ENCODE data around the gene PLXNA4.

Gene PLXNA4

GRCh38 chr7:132125872-132126595 is 450.2 kb downstream of the PLXNA4 start:
- Histone ChIP-seq H3K9ac (ENCODE audit: low read length) (no peak overlapping the region), H3K4me3 (ENCODE audit: low read length) (no peak overlapping the region), H3K4me1 (ENCODE audit: low read length) (no peaks in the 10 kb centered on the region), H3K27me3 (ENCODE audit: low read depth, low read length) (peaks cover 31% of the 10 kb centered on the region), H4K20me1 (ENCODE audit: insufficient read depth, low read length) (no peaks in the 10 kb centered on the region), H3K9me3 (ENCODE audit: insufficient read depth, low read length) (no peaks in the 10 kb centered on the region), H3K4me2 (ENCODE audit: low read length) (no peak overlapping the region), H3K36me3 (replicated peaks; ENCODE audit: low read depth, low read length) (no peaks in the 10 kb centered on the region), H2AFZ (ENCODE audit: low read depth, low read length) (no peak overlapping the region), H3K27ac (ENCODE audit: low read length) (no peak overlapping the region), H3K79me2 (ENCODE audit: low read length) (no peaks in the 10 kb centered on the region)
- TF ChIP-seq EZH2phosphoT487 (IDR thresholded peaks at IDR 0.05; ENCODE audit: low read depth) (no peak), CTCF (IDR thresholded peaks at IDR 0.05; ENCODE audit: low read depth, low read length) (no peak)

- H3K4me3 ChIP-seq (ENCODE audit: low read length): no peak overlapping the region
- H2AFZ ChIP-seq (ENCODE audit: low read depth, low read length): no peak overlapping the region
- TF ChIP-seq EZH2phosphoT487 (IDR thresholded peaks at IDR 0.05; ENCODE audit: low read depth) (no peak), CTCF (IDR thresholded peaks at IDR 0.05; ENCODE audit: low read depth, low read length) (no peak)
- H4K20me1 ChIP-seq (ENCODE audit: insufficient read depth, low read length): no peaks in the 10 kb centered on the region
- no peaks in the 10 kb centered on the region for H3K9me3 ChIP-seq (ENCODE audit: insufficient read depth, low read length)
- H3K4me2 ChIP-seq (ENCODE audit: low read length): no peak overlapping the region
- no peaks in the 10 kb centered on the region for H3K4me1 ChIP-seq (ENCODE audit: low read length)
- H3K27me3 ChIP-seq (ENCODE audit: low read depth, low read length): peaks cover 31% of the 10 kb centered on the region
- H3K9ac ChIP-seq (ENCODE audit: low read length): no peak overlapping the region
- no peaks in the 10 kb centered on the region for H3K79me2 ChIP-seq (ENCODE audit: low read length)
- no peak overlapping the region for H3K27ac ChIP-seq (ENCODE audit: low read length)
- H3K36me3 ChIP-seq (replicated peaks; ENCODE audit: low read depth, low read length): no peaks in the 10 kb centered on the region
These were observed 451.2 kb downstream of the PLXNA4 start for GRCh38 chr7:132125096-132125495.

GRCh38 chr7:132124575-132124974 is 451.7 kb downstream of the PLXNA4 start:
- H4K20me1 ChIP-seq (ENCODE audit: insufficient read depth, low read length): no peaks in the 10 kb centered on the region
- H3K36me3 ChIP-seq (replicated peaks; ENCODE audit: low read depth, low read length): no peaks in the 10 kb centered on the region
- no peak overlapping the region for H3K9ac ChIP-seq (ENCODE audit: low read length)
- no peak overlapping the region for H3K4me3 ChIP-seq (ENCODE audit: low read length)
- H2AFZ ChIP-seq (ENCODE audit: low read depth, low read length): no peak overlapping the region
- H3K79me2 ChIP-seq (ENCODE audit: low read length): no peaks in the 10 kb centered on the region
- H3K4me2 ChIP-seq (ENCODE audit: low read length): no peak overlapping the region
- no peaks in the 10 kb centered on the region for H3K4me1 ChIP-seq (ENCODE audit: low read length)
- no peak overlapping the region for H3K27ac ChIP-seq (ENCODE audit: low read length)
- no peak for TF ChIP-seq CTCF (IDR thresholded peaks at IDR 0.05; ENCODE audit: low read depth, low read length)
- no peak for TF ChIP-seq EZH2phosphoT487 (IDR thresholded peaks at IDR 0.05; ENCODE audit: low read depth)
- H3K9me3 ChIP-seq (ENCODE audit: insufficient read depth, low read length): no peaks in the 10 kb centered on the region
- peaks cover 27% of the 10 kb centered on the region for H3K27me3 ChIP-seq (ENCODE audit: low read depth, low read length)

GRCh38 chr7:132123773-132124172 is 452.5 kb downstream of the PLXNA4 start:
- no peak overlapping the region for H3K4me2 ChIP-seq (ENCODE audit: low read length)
- no peaks in the 10 kb centered on the region for H3K4me1 ChIP-seq (ENCODE audit: low read length)
- no peaks in the 10 kb centered on the region for H3K36me3 ChIP-seq (replicated peaks; ENCODE audit: low read depth, low read length)
- H4K20me1 ChIP-seq (ENCODE audit: insufficient read depth, low read length): no peaks in the 10 kb centered on the region
- TF ChIP-seq EZH2phosphoT487 (IDR thresholded peaks at IDR 0.05; ENCODE audit: low read depth): no peak
- no peak overlapping the region for H3K27ac ChIP-seq (ENCODE audit: low read length)
- H3K27me3 ChIP-seq (ENCODE audit: low read depth, low read length): peaks cover 21% of the 10 kb centered on the region
- no peak overlapping the region for H2AFZ ChIP-seq (ENCODE audit: low read depth, low read length)
- no peaks in the 10 kb centered on the region for H3K79me2 ChIP-seq (ENCODE audit: low read length)
- no peak overlapping the region for H3K4me3 ChIP-seq (ENCODE audit: low read length)
- no peak overlapping the region for H3K9ac ChIP-seq (ENCODE audit: low read length)
- no peaks in the 10 kb centered on the region for H3K9me3 ChIP-seq (ENCODE audit: insufficient read depth, low read length)
